MCF 10A (cell line): ENCODE data around the gene DEFB126. TPM values are rescaled to one million over a fixed set of nuclear protein-coding genes. Genes with fewer than 3 reads are reported as not detected.

Source experiments
- BruUV-seq: library from RNA; stranded (reverse); fragments of 400-500 nt; replicated peaks from 2 replicates; lab custom pipeline; 2021; lab: Mats Ljungman, UMichigan
- CTCF ChIA-PET: fragments of 300-600 bp; sonication (Branson Sonifier 250); formaldehyde crosslinking; extraction: SDS; loops from one replicate; lab custom pipeline; 2021; ENCODE audit warnings: antibody characterized with exemption, inconsistent platforms; lab: Yijun Ruan, JAX
- POLR2A ChIA-PET: fragments of 300-600, 350-650 bp; sonication (Branson Sonifier 250); formaldehyde crosslinking; extraction: SDS; loops from one replicate; lab custom pipeline; 2020; ENCODE audit warnings: antibody characterized with exemption, inconsistent platforms; lab: Yijun Ruan, JAX
- DNase-seq: peaks from one replicate; pipeline ENCODE4 v3.0.0-alpha.2; 2018; ENCODE audit not compliant: unreplicated experiment
- H3K27ac Mint-ChIP-seq: one replicate; pipeline ENCODE4 v1.8.0; 2022; ENCODE audit warnings: mild to moderate bottlenecking, low read depth, mixed read lengths; ENCODE audit not compliant: unreplicated experiment
- H3K27me3 Mint-ChIP-seq: one replicate; pipeline ENCODE4 v1.8.0; 2022; ENCODE audit warnings: mixed read lengths; ENCODE audit not compliant: insufficient read depth, unreplicated experiment
- H3K36me3 Mint-ChIP-seq: one replicate; pipeline ENCODE4 v1.8.0; 2022; ENCODE audit warnings: mild to moderate bottlenecking, moderate library complexity, mixed read lengths; ENCODE audit not compliant: insufficient read depth, unreplicated experiment
- H3K4me1 Mint-ChIP-seq: one replicate; pipeline ENCODE4 v1.8.0; 2022; ENCODE audit warnings: mixed read lengths; ENCODE audit not compliant: insufficient read depth, unreplicated experiment
- H3K4me3 Mint-ChIP-seq: one replicate; pipeline ENCODE4 v1.8.0; 2022; ENCODE audit warnings: mild to moderate bottlenecking, moderate library complexity, mixed read lengths; ENCODE audit not compliant: unreplicated experiment
- H3K9me3 Mint-ChIP-seq: one replicate; pipeline ENCODE4 v1.8.0; 2022; ENCODE audit warnings: mixed read lengths; ENCODE audit not compliant: unreplicated experiment
- CTCF ChIP-seq: fragments of 200-600 bp; IDR thresholded peaks from one replicate; pipeline ENCODE4 v1.8.0; 2022; ENCODE audit warnings: antibody characterized with exemption, mild to moderate bottlenecking; ENCODE audit not compliant: unreplicated experiment
- intact Hi-C: fragments of 100-400 bp; cut with micrococcal nuclease; formaldehyde crosslinking; loops from 2 replicates; pipeline ENCODE4 v1.14.1; 2022
- total RNA-seq: library from RNA; stranded (reverse); gene quantifications from 2 replicates; pipeline ENCODE4 v1.2.3, GENCODE V29; 2022

The DEFB126 gene
- total RNA-seq, 1 experiment from 2014 or later = not detected

GRCh38 chr20:189611-190010 lies 47.2 kb downstream of the DEFB126 start, which contains the start of gene DEFB128:
Gene DEFB128, minus strand, starts transcription at chr20:189711. Its CDS starts 88 bp downstream, at chr20:189623.
- intact Hi-C loops = no loop called here
- no peak for DNase-seq
- POLR2A ChIA-PET = interaction anchor here (0.9 kb wide), 1 partner anchor 17 kb away, joined by 3 read pairs; no protein-coding TSS in a partner anchor
- Mint-ChIP-seq H3K9me3 (peaks cover 7% of the 10 kb centered on the region), H3K27me3 (peaks cover 62% of the 10 kb centered on the region), H3K4me3 (no peak within 1 kb of the TSS), H3K36me3 (no peaks in the 10 kb centered on the region), H3K4me1 (no peaks in the 10 kb centered on the region), H3K27ac (no peak within 1 kb of the TSS)
- no peak for TF ChIP-seq CTCF
- CTCF ChIA-PET = interaction anchor here (0.9 to 1.0 kb wide), 2 partner anchors 19 to 30 kb away, joined by 3 read pairs; no protein-coding TSS in a partner anchor
- no TSS peak for BruUV-seq

Other genes with a start within 250 kb of the DEFB126 start
- not detected in 2 replicates for gene DEFB125, start 54.9 kb upstream of the DEFB126 start, total RNA-seq
- not detected in 2 replicates for gene DEFB127, start 14.9 kb downstream of the DEFB126 start, total RNA-seq
- not detected in 2 replicates for gene DEFB128, start 47.1 kb downstream of the DEFB126 start, total RNA-seq
- not detected in 2 replicates for gene DEFB129, start 84.7 kb downstream of the DEFB126 start, total RNA-seq
- gene DEFB132, start 115.1 kb downstream of the DEFB126 start, total RNA-seq = not detected in 2 replicates
- 2.4 and 3.8 TPM in 2 replicates for gene C20orf96, start 148.2 kb downstream of the DEFB126 start, total RNA-seq
- 11.7 and 12.1 TPM in 2 replicates for gene ZCCHC3, start 155.0 kb downstream of the DEFB126 start, total RNA-seq
- 17.2 and 17.6 TPM in 2 replicates for gene SOX12, start 183.0 kb downstream of the DEFB126 start, total RNA-seq
- 8.2 and 8.4 TPM in 2 replicates for gene NRSN2, start 204.5 kb downstream of the DEFB126 start, total RNA-seq
- 477 and 598 TPM in 2 replicates for gene TRIB3, start 238.2 kb downstream of the DEFB126 start, total RNA-seq